ENCODE measurements around the gene WWOX.

- TF ChIP-seq CTCF (conservative IDR thresholded peaks at IDR 0.05; ENCODE audit: low read depth, low read length) (no peak), EZH2 (IDR thresholded peaks at IDR 0.05; ENCODE audit: low read length, unreplicated experiment) (no peak), EZH2phosphoT487 (IDR thresholded peaks at IDR 0.05; ENCODE audit: borderline replicate concordance, low read length) (no peak)
Measured at GRCh38 chr16:78962457-78962929, 863.0 kb downstream of the WWOX start.
